ENCODE results near the gene BANF2. TPM values are rescaled to one million over a fixed set of nuclear protein-coding genes. Genes with fewer than 3 reads are reported as not detected.

Gene BANF2
- total and polyA plus RNA-seq, 2 of the 13 experiments (the other 11 are each of a cell fraction or from before 2014, with no cell fraction given): 0.35 TPM; not detected in 1

GRCh38 chr20:17661121-17661744, 38.5 kb upstream of the BANF2 start (continued):
- TF ChIP-seq, protein P1, sequence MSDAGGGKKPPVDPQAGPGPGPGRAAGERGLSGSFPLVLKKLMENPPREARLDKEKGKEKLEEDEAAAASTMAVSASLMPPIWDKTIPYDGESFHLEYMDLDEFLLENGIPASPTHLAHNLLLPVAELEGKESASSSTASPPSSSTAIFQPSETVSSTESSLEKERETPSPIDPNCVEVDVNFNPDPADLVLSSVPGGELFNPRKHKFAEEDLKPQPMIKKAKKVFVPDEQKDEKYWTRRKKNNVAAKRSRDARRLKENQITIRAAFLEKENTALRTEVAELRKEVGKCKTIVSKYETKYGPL (CRISPR knock-in tag; IDR thresholded peaks at IDR 0.05): no peak
- TF ChIP-seq ZBTB7A (CRISPR knock-in tag; IDR thresholded peaks at IDR 0.05) (no peak), ARNTL (CRISPR knock-in tag; IDR thresholded peaks at IDR 0.05) (no peak), KDM5A (IDR thresholded peaks at IDR 0.05; ENCODE audit: borderline replicate concordance, low read length) (no peak), KDM2A (CRISPR knock-in tag; IDR thresholded peaks at IDR 0.05; ENCODE audit: borderline replicate concordance, low read depth) (peak; percentile 25; the same call in 1 of the 2 replicates), RFX1 (IDR thresholded peaks at IDR 0.05) (no peak), SMAD3 (CRISPR knock-in tag; IDR thresholded peaks at IDR 0.05) (no peak), ZSCAN25 (CRISPR knock-in tag; IDR thresholded peaks at IDR 0.05) (peak; percentile 94), ZNF7 (CRISPR knock-in tag; IDR thresholded peaks at IDR 0.05) (no peak), SP2 (CRISPR knock-in tag; IDR thresholded peaks at IDR 0.05) (no peak), MTA1 (CRISPR knock-in tag; IDR thresholded peaks at IDR 0.05; ENCODE audit: borderline replicate concordance) (peak; percentile 37; the same call in 1 of the 2 replicates), ZSCAN9 (CRISPR knock-in tag; IDR thresholded peaks at IDR 0.05; ENCODE audit: borderline replicate concordance) (peak; percentile 72; the same call in 1 of the 2 replicates), NFIB (CRISPR knock-in tag; IDR thresholded peaks at IDR 0.05; ENCODE audit: borderline replicate concordance) (no peak), ZNF225 (CRISPR knock-in tag; IDR thresholded peaks at IDR 0.05) (no peak), BRCA1 (CRISPR knock-in tag; IDR thresholded peaks at IDR 0.05) (no peak), MTA3 (CRISPR knock-in tag; IDR thresholded peaks at IDR 0.05) (no peak), XRCC5 (optimal IDR thresholded peaks at IDR 0.05; ENCODE audit: low read length) (peak; percentile 16), ETV5 (CRISPR knock-in tag; IDR thresholded peaks at IDR 0.05; ENCODE audit: borderline replicate concordance) (0 out of 2 replicates have a peak, but pooled peaks have one; percentile 63), LBX2 (CRISPR knock-in tag; IDR thresholded peaks at IDR 0.05; ENCODE audit: borderline replicate concordance) (no peak), HMG20B (CRISPR knock-in tag; conservative IDR thresholded peaks at IDR 0.05) (0 out of 2 replicates have a peak, but pooled peaks have one; percentile 44), SRY (CRISPR knock-in tag; IDR thresholded peaks at IDR 0.05) (0 out of 2 replicates have a peak, but pooled peaks have one; percentile 34), ZNF354B (CRISPR knock-in tag; IDR thresholded peaks at IDR 0.05) (no peak), ZNF670 (CRISPR knock-in tag; IDR thresholded peaks at IDR 0.05; ENCODE audit: borderline replicate concordance) (0 out of 2 replicates have a peak, but pooled peaks have one; percentile 49), ZIK1 (CRISPR knock-in tag; IDR thresholded peaks at IDR 0.05; ENCODE audit: borderline replicate concordance, low read depth) (no peak)
- TF ChIP-seq, protein P2, sequence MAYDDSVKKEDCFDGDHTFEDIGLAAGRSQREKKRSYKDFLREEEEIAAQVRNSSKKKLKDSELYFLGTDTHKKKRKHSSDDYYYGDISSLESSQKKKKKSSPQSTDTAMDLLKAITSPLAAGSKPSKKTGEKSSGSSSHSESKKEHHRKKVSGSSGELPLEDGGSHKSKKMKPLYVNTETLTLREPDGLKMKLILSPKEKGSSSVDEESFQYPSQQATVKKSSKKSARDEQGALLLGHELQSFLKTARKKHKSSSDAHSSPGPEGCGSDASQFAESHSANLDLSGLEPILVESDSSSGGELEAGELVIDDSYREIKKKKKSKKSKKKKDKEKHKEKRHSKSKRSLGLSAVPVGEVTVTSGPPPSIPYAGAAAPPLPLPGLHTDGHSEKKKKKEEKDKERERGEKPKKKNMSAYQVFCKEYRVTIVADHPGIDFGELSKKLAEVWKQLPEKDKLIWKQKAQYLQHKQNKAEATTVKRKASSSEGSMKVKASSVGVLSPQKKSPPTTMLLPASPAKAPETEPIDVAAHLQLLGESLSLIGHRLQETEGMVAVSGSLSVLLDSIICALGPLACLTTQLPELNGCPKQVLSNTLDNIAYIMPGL (CRISPR knock-in tag; IDR thresholded peaks at IDR 0.05; ENCODE audit: borderline replicate concordance in 1 of 2, low read depth in 1 of 2): peak in 1 of 2 experiments; percentile 32; a peak in 1 of 4 replicates
- TF ChIP-seq, protein P3, sequence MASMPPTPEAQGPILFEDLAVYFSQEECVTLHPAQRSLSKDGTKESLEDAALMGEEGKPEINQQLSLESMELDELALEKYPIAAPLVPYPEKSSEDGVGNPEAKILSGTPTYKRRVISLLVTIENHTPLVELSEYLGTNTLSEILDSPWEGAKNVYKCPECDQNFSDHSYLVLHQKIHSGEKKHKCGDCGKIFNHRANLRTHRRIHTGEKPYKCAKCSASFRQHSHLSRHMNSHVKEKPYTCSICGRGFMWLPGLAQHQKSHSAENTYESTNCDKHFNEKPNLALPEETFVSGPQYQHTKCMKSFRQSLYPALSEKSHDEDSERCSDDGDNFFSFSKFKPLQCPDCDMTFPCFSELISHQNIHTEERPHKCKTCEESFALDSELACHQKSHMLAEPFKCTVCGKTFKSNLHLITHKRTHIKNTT (CRISPR knock-in tag; IDR thresholded peaks at IDR 0.05): no peak

All from HepG2 (cell line).